NT2/D1 (cell line): Measurements from ENCODE around the gene ALDH9A1.

Experiments
- SUZ12 ChIP-seq: IDR thresholded peaks from 2 replicates; pipeline ENCODE4 v1.6.1; 2011; ENCODE audit not compliant: insufficient read length, insufficient read depth; ENCODE audit errors: extremely low read depth
- YY1 ChIP-seq: IDR thresholded peaks from 2 replicates; pipeline ENCODE4 v1.6.1; 2011; ENCODE audit not compliant: insufficient read length, insufficient read depth

- TF ChIP-seq SUZ12 (no peak), YY1 (no peak)
Observed at GRCh38 chr1:165634154-165634921, 64.0 kb downstream of the ALDH9A1 start.
